Activated T-cell treated with anti-CD3 and anti-CD28 coated beads, Interleukin-2, amount 50 U/mL, for 48 hours (primary cell): Measurements from ENCODE around the gene ENO4.

Experiments used
- DNase-seq, 2 experiments: peaks; one replicate each; pipeline ENCODE4 v3.0.0-alpha.2; 2020

The ENO4 gene

GRCh38 chr10:116870949-116871348 lies 21.6 kb downstream of the ENO4 start:
- no peak for DNase-seq

GRCh38 chr10:116873134-116873533 lies 23.8 kb downstream of the ENO4 start:
- no peak for DNase-seq

- DNase-seq = no peak
Observed at GRCh38 chr10:116875897-116876296, 26.6 kb downstream of the ENO4 start.

DNA sequence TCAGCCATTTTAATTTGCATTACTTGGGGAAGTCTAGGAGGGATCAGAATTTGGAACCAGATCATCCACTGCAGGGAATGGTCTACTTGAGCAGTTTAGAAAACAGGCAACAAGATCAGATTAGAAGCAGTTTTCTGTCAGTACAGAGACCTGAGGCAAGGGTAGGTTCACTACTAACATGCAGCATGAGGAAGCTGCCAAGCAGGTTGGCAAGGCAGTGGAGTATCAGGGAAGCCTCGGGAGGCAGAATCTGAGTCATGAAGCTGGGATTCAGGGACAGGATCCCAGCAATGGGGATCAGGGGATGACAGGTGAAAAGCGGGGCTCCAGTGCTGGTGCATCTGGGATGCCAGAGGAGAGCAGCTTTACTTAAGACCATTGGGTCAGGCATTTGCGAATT lies 28.1 kb downstream of the ENO4 start:
- DNase-seq = no peak

DNA sequence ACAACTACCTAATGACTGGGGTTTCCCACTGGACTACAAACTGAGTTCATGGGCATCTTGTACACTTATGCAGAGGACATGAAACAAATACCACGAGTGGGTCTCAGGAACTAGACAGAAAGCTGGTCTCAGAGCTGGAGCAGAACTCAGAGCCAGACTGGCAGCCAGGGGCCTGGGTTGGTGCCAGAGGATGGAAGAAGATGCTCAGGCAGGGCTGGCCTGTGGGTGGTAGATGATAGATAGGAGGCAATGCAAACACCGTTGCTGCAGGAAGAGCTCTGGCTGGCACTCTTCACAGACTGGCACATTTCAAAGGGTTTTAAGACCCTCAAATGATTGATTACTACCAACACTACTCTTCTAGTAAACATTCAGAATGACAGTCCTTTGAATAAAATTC lies 28.8 kb downstream of the ENO4 start:
- DNase-seq = no peak

DNA sequence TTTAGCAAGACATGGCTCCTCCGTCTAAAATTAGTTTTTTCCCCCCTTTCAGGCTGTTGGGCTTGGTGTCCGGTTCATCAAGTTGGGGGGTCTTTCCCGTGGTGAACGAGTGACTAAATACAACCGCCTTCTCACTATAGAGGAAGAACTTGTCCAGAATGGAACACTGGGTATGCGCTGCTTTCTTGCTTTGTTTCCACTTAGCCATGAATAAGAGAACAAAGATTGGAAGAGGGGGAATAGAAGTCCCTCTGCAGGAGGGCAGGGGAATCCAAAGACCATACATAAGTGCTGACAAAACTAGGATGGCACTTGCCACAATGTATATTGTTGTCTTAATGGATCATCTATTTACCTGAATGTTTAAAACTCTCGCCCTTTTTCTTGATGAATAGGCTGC lies 30.5 kb downstream of the ENO4 start:
- no peak for DNase-seq

DNA sequence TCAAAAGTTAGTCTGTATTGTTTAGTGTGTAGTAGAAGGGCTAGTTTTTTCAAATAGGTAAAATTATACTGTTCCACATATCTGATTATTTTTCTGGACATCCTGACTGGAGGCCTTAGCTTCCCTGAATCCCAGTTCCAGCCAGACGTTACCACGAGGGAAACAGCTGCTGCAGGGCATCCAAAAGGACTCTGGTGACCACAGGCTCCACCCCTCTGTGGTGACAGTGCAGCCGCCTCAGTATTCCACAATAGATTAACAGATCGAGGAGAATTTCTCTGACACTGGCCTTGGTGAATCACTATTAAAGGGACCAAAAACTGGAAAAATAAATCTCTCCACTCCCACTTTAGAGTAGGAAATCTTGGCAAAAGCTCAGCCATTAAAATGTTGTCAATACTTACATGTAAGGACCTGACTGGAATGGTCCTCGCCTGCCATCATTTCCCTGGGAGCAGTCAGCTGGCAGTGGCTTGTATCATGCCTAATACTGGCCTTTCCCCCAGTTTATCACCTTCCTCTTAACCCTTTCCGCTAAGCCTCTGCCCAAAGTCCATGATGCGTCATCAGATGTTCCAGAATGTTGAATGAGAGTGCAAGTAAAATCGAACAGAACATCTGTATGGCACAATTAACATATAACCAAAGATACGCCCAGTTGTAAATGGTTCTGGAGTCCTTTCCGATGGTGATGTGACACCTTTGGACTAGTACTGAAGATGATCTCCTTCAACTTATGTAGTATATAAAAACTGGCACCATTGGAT lies 31.6 kb downstream of the ENO4 start:
- DNase-seq = no peak

DNA sequence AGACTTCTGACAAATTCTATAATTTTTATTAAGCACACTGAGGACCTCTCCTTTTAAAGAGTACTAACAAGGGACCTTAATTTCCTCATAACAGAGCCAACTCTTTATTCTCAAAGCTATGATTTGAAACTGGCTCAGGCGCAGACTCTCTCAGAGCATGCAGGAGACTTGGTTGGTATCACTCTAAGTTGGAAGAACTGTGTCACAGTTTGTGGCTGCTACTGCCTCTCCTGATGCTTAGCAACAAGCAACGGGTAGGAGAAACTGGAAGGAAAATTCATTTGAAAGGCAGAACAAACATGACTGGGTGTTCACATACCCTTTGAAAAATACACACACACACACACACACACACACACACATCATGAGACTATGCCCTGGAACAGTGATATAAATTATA lies 33.3 kb downstream of the ENO4 start:
- DNase-seq = no peak

GRCh38 chr10:116886772-116887171 lies 37.5 kb downstream of the ENO4 start:
- DNase-seq = no peak

GRCh38 chr10:116888380-116889055 lies 39.2 kb downstream of the ENO4 start:
- no peak for DNase-seq

DNA sequence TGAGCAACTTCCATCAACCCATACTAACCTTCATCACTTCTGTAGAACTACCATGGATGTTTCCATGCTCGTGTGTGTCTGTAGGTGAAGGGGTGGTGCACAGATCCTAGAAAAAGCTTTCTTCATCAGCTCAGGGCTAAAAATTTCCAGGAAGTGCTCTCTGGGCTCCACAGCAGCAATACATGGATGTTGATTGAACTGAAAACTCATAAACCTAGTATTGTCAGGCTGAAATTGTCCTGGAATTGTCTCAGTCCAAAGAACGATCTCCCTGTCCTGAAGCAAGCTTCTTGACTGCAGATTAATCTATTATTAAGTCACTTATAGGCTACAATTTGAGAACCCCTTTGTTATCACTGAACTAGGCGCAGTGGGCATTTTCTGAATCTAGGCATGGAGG lies 39.8 kb downstream of the ENO4 start:
- no peak for DNase-seq

GRCh38 chr10:116891208-116891607 lies 41.9 kb downstream of the ENO4 start:
- no peak for DNase-seq

GRCh38 chr10:116892907-116893685 lies 43.8 kb downstream of the ENO4 start:
- no peak for DNase-seq

GRCh38 chr10:116893686-116894037 lies 44.4 kb downstream of the ENO4 start:
- DNase-seq = no peak

GRCh38 chr10:116899626-116900025 lies 50.3 kb downstream of the ENO4 start:
- no peak for DNase-seq

DNA sequence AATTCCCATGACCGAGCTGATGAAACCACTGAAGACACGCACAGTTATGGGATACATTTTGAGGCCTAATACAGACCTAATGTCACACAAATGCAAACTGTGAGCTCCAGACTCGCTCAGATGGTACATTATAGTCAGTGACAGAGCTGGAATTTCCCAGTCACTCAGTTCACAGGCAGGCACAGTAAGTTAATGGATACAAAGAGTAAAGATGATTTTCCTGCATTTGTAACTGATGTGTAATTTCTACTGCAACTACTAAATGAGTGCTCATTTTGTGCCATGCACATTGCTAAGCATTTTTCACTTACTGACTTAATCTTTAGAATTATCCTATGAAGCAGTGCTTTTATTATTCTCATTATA lies 56.5 kb downstream of the ENO4 start:
- no peak for DNase-seq

GRCh38 chr10:116907245-116907987 lies 58.1 kb downstream of the ENO4 start:
- DNase-seq = no peak

DNA sequence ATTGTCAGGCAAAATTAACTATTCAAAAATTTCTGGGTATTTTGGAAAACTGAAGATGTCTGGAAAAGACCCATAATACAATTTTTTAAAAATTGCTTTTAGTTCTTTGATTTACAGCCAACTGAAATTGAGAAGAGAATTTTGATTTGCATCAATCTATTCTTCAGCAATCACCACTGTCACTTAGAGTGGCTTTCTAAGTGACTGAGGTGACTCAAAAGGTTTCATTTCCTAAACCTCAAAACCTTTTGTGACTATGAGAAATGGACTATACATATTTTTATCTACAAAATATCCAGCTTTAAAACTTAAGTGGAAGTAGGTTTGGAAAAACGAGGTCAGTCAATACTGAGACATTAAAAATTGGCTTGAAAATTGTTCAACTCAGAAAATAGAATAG lies 60.0 kb downstream of the ENO4 start:
- no peak for DNase-seq

DNA sequence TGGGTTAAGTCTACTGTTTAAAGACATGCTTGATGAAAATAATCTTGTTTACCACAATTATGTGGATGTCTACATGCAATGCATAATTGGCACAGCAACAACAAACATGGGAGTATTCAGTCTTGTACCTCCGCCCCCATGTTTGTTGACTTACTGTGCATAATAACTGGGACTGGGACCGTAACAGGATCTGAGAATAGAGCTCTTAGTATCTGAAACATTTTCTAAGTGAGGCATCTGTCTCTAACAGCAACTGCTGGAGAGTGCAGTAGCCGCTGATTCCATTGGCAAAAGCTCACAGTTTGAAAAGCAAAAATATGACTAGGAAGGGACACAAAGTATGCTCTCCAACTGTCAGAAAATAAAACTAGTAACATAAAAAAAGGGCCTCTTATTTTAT lies 61.6 kb downstream of the ENO4 start:
- no peak for DNase-seq

DNA sequence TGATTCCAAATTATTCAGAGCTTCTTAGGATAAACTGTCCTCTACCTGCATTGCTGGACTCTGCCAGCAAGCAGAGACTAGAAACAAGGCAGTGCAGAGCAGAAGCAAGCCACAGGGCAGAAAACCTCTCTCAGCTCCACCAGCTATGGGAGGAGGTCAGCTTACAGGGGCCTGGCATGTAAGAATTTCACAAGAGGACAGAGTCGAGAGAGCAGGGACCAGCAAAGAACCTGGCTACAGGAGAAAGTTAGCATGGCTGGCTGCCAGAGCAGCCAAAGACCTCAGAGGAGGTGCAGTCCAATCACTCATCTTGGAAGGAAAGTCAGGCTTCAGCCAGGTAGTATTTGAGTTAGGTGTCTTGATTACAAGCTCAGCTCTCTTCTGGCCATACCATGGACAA lies 62.9 kb downstream of the ENO4 start:
- no peak for DNase-seq

DNA sequence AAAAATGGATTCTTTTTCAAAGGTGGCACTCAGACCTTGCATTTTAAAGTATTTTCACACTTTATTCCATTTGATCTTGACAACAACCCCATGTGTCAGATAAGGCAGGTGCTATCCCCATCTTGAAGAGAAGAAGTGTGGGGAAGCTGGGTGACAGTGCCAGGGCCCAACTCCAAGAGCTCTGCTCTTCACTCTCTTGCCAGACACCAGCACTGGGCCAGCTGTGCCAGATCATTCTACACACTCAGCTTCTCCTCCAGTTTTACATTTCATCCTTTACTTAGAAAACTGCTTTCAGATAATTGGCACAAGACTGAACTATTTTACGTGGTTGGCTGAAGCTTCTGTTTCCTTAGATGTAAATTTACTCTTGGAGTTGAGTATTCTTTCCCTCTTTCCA lies 64.4 kb downstream of the ENO4 start:
- DNase-seq = no peak

- DNase-seq = no peak
Observed at GRCh38 chr10:116915340-116915739, 66.0 kb downstream of the ENO4 start.

- DNase-seq = no peak
Observed at GRCh38 chr10:116917481-116917880, 68.2 kb downstream of the ENO4 start.
